ENCODE data around the gene DHRS11.

The DHRS11 gene

GRCh38 chr17:36608794-36609497 is 17.3 kb downstream of the DHRS11 start:
- H3K36me3 Mint-ChIP-seq (ENCODE audit: low read depth), result peaks cover 21% of the 10 kb centered on the region
- peaks cover 4% of the 10 kb centered on the region for H3K9me3 Mint-ChIP-seq
- H3K4me1 Mint-ChIP-seq, result peaks cover 54% of the 10 kb centered on the region
- TF ChIP-seq, protein P1, sequence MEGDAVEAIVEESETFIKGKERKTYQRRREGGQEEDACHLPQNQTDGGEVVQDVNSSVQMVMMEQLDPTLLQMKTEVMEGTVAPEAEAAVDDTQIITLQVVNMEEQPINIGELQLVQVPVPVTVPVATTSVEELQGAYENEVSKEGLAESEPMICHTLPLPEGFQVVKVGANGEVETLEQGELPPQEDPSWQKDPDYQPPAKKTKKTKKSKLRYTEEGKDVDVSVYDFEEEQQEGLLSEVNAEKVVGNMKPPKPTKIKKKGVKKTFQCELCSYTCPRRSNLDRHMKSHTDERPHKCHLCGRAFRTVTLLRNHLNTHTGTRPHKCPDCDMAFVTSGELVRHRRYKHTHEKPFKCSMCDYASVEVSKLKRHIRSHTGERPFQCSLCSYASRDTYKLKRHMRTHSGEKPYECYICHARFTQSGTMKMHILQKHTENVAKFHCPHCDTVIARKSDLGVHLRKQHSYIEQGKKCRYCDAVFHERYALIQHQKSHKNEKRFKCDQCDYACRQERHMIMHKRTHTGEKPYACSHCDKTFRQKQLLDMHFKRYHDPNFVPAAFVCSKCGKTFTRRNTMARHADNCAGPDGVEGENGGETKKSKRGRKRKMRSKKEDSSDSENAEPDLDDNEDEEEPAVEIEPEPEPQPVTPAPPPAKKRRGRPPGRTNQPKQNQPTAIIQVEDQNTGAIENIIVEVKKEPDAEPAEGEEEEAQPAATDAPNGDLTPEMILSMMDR (IDR thresholded peaks at IDR 0.05), result peak; percentile 51
- H3K4me3 Mint-ChIP-seq, result no peak overlapping the region
- H3K27me3 Mint-ChIP-seq (ENCODE audit: low read depth, poor library complexity), result no peaks in the 10 kb centered on the region
- DNase-seq, result peak; percentile 65
- no peak overlapping the region for H3K27ac Mint-ChIP-seq

- Mint-ChIP-seq H3K9me3 (peaks cover 4% of the 10 kb centered on the region), H3K4me3 (no peak overlapping the region), H3K36me3 (ENCODE audit: low read depth) (peaks cover 21% of the 10 kb centered on the region)
Observed at GRCh38 chr17:36609498-36609862, 17.8 kb downstream of the DHRS11 start.

DNA sequence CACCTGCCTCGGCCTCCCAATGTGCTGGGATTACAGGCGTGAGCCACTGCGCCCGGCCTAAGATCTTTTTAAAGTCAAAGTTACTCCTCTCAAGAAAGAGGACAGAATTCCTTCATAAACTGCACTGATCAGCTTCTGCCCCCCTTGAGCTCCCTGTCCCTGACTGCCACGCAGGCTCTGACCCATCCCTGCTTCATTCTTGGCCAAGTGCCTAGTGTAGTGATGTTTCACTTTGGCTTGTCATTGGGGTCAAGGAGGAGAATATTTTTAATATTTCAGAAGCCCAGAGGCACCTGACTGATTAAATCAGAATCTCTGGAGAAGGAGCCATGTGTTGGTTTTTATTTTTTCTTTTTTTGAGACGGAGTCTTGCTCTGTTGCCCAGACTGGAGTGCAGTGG is 18.8 kb downstream of the DHRS11 start:
- H3K4me1 Mint-ChIP-seq, result peaks cover 56% of the 10 kb centered on the region

More at GRCh38 chr17:36609498-36609862, 17.8 kb downstream of the DHRS11 start:
- H3K4me1 Mint-ChIP-seq, result peaks cover 54% of the 10 kb centered on the region
- H3K27me3 Mint-ChIP-seq (ENCODE audit: low read depth, poor library complexity), result peaks cover 3% of the 10 kb centered on the region
- TF ChIP-seq, protein P1 (IDR thresholded peaks at IDR 0.05), result no peak
- no peak for DNase-seq
- H3K27ac Mint-ChIP-seq, result no peak overlapping the region

DNA sequence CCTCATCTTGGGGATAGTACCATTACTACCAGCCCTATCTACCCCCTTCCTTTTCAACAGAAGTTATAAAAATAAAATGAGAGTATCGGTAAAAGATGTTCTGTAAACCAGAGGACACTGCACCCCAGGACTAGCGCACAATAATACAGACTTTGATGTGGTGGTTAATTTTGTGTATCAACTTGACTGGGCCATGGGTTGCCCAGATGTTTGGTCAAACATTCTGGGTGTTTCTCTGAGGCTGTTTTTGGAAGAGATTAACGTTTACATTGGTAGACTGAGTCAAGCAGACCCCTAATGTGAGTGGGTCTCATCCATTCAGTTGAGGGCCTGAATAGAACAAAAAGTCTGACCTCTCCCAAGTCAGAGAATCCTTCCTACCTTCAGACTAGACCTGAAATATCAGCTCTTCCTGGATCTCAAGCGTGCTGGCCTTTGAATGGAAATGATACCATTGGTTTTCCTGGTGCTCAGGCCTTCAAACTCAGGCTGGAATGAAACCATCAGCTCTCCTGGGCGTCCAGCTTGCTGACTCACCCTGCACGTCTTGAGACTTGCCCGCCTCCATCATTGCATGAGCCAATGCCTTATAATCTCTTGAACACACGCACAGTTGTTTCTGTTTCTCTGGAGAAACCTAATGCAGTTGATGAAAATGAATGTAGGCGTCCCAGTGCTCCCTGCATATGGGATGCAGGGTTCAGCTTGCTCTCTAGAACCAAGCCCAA is 19.8 kb downstream of the DHRS11 start:
- no peak overlapping the region for H3K4me3 Mint-ChIP-seq
- TF ChIP-seq, protein P1 (IDR thresholded peaks at IDR 0.05), result no peak
- no peak overlapping the region for H3K27ac Mint-ChIP-seq
- peaks cover 16% of the 10 kb centered on the region for H3K36me3 Mint-ChIP-seq (ENCODE audit: low read depth)
- H3K4me1 Mint-ChIP-seq, result peaks cover 58% of the 10 kb centered on the region
- peaks cover 4% of the 10 kb centered on the region for H3K9me3 Mint-ChIP-seq
- H3K27me3 Mint-ChIP-seq (ENCODE audit: low read depth, poor library complexity), result peaks cover 6% of the 10 kb centered on the region
- DNase-seq, result no peak

More for the DNA sequence above, 18.8 kb downstream of the DHRS11 start:
- TF ChIP-seq, protein P1 (IDR thresholded peaks at IDR 0.05), result no peak
- H3K4me3 Mint-ChIP-seq, result no peak overlapping the region
- peaks cover 19% of the 10 kb centered on the region for H3K36me3 Mint-ChIP-seq (ENCODE audit: low read depth)
- no peak for DNase-seq
- H3K27me3 Mint-ChIP-seq (ENCODE audit: low read depth, poor library complexity), result peaks cover 6% of the 10 kb centered on the region
- H3K9me3 Mint-ChIP-seq, result peaks cover 4% of the 10 kb centered on the region
- H3K27ac Mint-ChIP-seq, result no peak overlapping the region

DNA sequence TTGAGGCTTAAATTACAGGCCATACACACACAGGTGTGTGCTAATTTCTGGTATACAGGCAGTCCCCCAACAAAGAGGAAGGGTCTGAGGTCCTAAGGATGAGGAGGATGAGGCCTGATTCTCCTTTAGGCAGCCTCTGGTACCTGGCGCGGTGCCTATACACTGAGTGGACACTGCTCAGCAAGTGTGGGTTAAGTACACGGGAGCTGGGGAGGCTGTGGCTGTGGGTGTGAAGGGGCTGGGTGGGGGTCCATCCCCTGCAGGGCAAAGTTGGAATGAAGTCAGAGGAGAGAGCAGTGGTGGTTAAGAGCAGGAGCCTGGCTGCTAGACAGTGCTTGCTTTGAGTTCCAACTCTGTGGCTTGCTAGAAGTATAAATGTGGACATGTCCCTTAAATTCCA is 20.6 kb downstream of the DHRS11 start:
- Mint-ChIP-seq H3K4me3 (no peak overlapping the region), H3K36me3 (ENCODE audit: low read depth) (peaks cover 16% of the 10 kb centered on the region), H3K9me3 (peaks cover 4% of the 10 kb centered on the region), H3K27me3 (ENCODE audit: low read depth, poor library complexity) (peaks cover 8% of the 10 kb centered on the region), H3K27ac (no peak overlapping the region), H3K4me1 (peaks cover 60% of the 10 kb centered on the region)
- DNase-seq, result no peak
- TF ChIP-seq, protein P1 (IDR thresholded peaks at IDR 0.05), result no peak
